Pancreas (tissue), 10 donors: ENCODE results near the gene NLRP6. TPM values are rescaled to one million over a fixed set of nuclear protein-coding genes. Genes with fewer than 3 reads are reported as not detected.

Experiments used
- ATAC-seq, 4 donors: fragments of 200-7000 bp; cut with Tn5 transposase; one replicate each; pipeline versions ENCODE4 v1.8.0 to v1.9.1; 2020; ENCODE audit warnings: mild to moderate bottlenecking in 4 of 4, moderate library complexity in 4 of 4
- DNase-seq, 6 donors: peaks; one replicate each; pipeline ENCODE4 v3.0.0-alpha.2; 2020
- FAIRE-seq: peaks from 2 replicates; lab custom pipeline; 2012; peaks lifted over from hg19 to GRCh38; lab: Jason Lieb, UNC
- H3K27ac ChIP-seq, 4 donors: fragments of 200-600 bp; sonication (generic); 1 replicate in 3 of 4; 2 replicates in 1 of 4; pipeline versions ENCODE4 v1.5.0 to v1.8.0; 2020
- H3K27me3 ChIP-seq, 4 donors: fragments of 200-600 bp; one replicate each; pipeline ENCODE4 v1.8.0; 2021
- H3K36me3 ChIP-seq, 3 donors: fragments of 200-600 bp; sonication (generic) in 1 of 3; one replicate each; pipeline versions ENCODE4 v1.5.0 to v1.8.0; 2020 to 2021
- H3K4me1 ChIP-seq, 3 donors: fragments of 200-600 bp; one replicate each; pipeline ENCODE4 v1.8.0; 2021
- H3K4me3 ChIP-seq, 4 donors: fragments of 200-600 bp; sonication (generic) in 2 of 4; one replicate each; pipeline versions ENCODE4 v1.5.0 to v1.8.0; 2020 to 2021
- H3K9me3 ChIP-seq, 4 donors: fragments of 200-600 bp; one replicate each; pipeline ENCODE4 v1.8.0; 2021
- WGBS, 2 donors: extraction: QIAGEN DNeasy Blood & Tissue Kit; methylation state at CpG; one replicate each; pipeline ENCODE4 v1.1.7; 2013; 5-methylcytosine and 5-hydroxymethylcytosine counted together
- intact Hi-C, 3 donors: fragments of 100-400 bp; cut with DNase I; formaldehyde crosslinking; loops; one replicate each; pipeline versions ENCODE4 v1.11.1 to v1.14.2; 2022
- polyA plus RNA-seq, 2 donors: library from polyadenylated mRNA; stranded (reverse); fragments of 200-250 nt; gene quantifications; one replicate each; pipeline ENCODE4 v1.2.3, GENCODE V29; 2013
- total RNA-seq, 6 donors: library from RNA; stranded (reverse); fragmentation: NEBNext Ultra II Directional in 4 of 6; extraction: Animal tissue kit (Norgen Biotek cat#: 25700) in 4 of 6; gene quantifications; one replicate each; pipeline versions ENCODE4 v1.2.1 to v1.2.4, GENCODE V29; 2021 to 2023
- TF ChIP-seq, protein P1 (sequence below), 4 donors: fragments of 200-600 bp; sonication (generic) in 3 of 4; IDR thresholded peaks; one replicate each; pipeline versions ENCODE4 v1.5.0 to v1.8.0; 2021; ENCODE audit warnings: antibody characterized with exemption in 4 of 4
- donor health status: healthy with polysubstance abuse.
- donor health status: DM: no; HTN: no; CAD: no; lungs with moderate emphysema.
- donor health status: DM: no; HTN: no; CAD: no.
- donor health status: control.
- donor health status: control.
- donor health status: Bipolar disorder and iron deficiency.
- donor health status: DM: yes; HTN: yes; CAD: no.
- donor health status: DM: no; HTN: no; CAD: no.
- donor health status: DM: no; HTN: no; CAD: no.
- donor health status: DM: yes; HTN: yes; CAD: no.

Gene NLRP6
- total and polyA plus RNA-seq, 8 donors = 0.05 to 0.23 (median 0.19) TPM; not detected in 2

DNA sequence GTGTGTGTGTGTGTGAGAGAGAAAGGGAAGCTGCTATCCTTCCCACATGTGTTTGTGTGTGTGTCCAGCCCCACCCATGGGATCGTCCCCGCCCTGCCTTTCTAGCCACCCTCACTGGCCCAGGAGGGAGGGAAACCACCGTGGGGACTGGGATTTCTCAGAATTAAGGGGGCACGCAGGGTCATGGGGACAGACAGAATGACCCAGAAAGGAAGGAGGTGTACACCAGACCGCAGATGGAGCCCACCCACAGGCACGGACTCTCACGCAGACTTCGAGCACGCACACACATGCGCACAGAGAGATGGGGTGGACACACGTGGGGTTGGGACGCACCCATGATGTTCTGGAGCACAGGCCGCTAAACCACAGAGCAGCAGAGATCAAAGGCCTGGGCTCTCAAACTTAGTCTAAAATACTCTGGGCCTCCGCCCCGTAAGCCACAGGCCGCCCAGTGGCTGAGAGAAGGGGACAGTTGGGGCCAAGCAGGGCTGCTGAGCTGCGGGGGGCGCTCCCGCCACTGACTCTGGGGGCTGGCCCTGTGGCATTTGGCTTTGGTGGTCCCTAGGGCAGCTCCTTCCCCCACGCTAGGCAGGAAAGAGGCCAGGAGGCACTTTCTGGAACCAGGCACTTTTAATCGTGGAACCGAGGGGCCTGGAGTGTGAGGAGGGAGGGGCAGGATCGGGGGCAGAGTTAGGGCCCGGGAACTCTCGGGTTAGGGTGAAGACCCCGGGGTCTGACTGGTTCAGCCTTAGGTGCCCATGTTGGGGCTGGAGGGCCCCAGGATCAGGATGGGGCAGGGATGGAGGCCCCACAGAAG, 19.6 kb downstream of the NLRP6 start:
- peak overlapping the region in 1 of 4 donors; percentile 17 for H3K27ac ChIP-seq
- FAIRE-seq (no peak), DNase-seq (peak in 5 of 6 donors; percentile 28 to 73 (median 52)), ATAC-seq (peak; percentile 15 to 46 (median 21))
- intact Hi-C loops = no loop called here
- no peaks in the 10 kb centered on the region for H3K27me3 ChIP-seq
- WGBS, 2 donors = 32 to 50% methylated on average over 26 of the region's 26 CpGs
- TF ChIP-seq, protein P1, sequence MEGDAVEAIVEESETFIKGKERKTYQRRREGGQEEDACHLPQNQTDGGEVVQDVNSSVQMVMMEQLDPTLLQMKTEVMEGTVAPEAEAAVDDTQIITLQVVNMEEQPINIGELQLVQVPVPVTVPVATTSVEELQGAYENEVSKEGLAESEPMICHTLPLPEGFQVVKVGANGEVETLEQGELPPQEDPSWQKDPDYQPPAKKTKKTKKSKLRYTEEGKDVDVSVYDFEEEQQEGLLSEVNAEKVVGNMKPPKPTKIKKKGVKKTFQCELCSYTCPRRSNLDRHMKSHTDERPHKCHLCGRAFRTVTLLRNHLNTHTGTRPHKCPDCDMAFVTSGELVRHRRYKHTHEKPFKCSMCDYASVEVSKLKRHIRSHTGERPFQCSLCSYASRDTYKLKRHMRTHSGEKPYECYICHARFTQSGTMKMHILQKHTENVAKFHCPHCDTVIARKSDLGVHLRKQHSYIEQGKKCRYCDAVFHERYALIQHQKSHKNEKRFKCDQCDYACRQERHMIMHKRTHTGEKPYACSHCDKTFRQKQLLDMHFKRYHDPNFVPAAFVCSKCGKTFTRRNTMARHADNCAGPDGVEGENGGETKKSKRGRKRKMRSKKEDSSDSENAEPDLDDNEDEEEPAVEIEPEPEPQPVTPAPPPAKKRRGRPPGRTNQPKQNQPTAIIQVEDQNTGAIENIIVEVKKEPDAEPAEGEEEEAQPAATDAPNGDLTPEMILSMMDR (IDR thresholded peaks at IDR 0.05) = no peak
- peaks cover 0 to 27% (median 0%) of the 10 kb centered on the region in 3 donors for H3K36me3 ChIP-seq
- no peaks in the 10 kb centered on the region for H3K9me3 ChIP-seq
- no peaks in the 10 kb centered on the region for H3K4me1 ChIP-seq
- no peak overlapping the region for H3K4me3 ChIP-seq

DNA sequence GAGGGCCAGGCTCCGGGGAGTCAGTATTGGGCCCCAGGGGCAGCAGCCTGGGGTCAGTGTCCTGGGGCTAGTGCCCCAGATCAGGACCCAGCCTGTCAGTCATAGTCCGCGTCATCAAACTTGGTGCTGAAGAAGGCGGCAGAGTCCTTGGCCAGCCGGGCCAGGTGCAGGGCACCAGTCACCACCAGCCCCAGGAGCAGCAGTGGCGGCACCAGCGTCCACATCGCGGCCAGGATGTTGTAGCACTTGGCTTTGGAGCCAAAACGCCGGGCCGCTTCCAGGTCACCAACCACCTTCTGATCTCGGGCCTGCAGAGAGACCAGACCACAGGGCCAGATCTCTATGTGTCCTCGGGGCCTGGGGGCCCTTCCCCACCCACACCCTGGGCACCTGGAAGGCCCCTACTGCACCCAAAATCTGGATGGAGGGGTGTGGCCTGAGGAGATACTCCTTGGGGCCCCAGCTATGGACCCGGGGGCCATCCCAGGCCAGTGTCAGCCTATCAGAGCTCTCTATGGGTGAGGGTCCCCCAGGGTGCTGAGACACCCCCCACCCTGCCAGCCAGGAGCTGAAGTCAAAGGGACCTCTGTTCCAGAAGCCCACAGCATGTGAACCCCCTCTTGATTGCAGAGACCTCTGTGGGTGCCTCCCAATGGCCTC, 20.3 kb downstream of the NLRP6 start:
- peak overlapping the region in 1 of 4 donors; percentile 17 for H3K27ac ChIP-seq
- H3K36me3 ChIP-seq = peaks cover 0 to 20% (median 0%) of the 10 kb centered on the region in 3 donors
- DNase-seq = peak in 5 of 6 donors; percentile 29 to 88 (median 76)
- H3K27me3 ChIP-seq = no peaks in the 10 kb centered on the region
- no peak overlapping the region for H3K4me3 ChIP-seq
- intact Hi-C loops = no loop called here
- TF ChIP-seq, protein P1 (IDR thresholded peaks at IDR 0.05) = no peak
- FAIRE-seq = no peak
- 20 to 48% methylated on average over 15 of the region's 15 CpGs for WGBS, 2 donors
- no peaks in the 10 kb centered on the region for H3K9me3 ChIP-seq
- ATAC-seq = peak; percentile 24 to 58 (median 46)
- no peaks in the 10 kb centered on the region for H3K4me1 ChIP-seq

DNA sequence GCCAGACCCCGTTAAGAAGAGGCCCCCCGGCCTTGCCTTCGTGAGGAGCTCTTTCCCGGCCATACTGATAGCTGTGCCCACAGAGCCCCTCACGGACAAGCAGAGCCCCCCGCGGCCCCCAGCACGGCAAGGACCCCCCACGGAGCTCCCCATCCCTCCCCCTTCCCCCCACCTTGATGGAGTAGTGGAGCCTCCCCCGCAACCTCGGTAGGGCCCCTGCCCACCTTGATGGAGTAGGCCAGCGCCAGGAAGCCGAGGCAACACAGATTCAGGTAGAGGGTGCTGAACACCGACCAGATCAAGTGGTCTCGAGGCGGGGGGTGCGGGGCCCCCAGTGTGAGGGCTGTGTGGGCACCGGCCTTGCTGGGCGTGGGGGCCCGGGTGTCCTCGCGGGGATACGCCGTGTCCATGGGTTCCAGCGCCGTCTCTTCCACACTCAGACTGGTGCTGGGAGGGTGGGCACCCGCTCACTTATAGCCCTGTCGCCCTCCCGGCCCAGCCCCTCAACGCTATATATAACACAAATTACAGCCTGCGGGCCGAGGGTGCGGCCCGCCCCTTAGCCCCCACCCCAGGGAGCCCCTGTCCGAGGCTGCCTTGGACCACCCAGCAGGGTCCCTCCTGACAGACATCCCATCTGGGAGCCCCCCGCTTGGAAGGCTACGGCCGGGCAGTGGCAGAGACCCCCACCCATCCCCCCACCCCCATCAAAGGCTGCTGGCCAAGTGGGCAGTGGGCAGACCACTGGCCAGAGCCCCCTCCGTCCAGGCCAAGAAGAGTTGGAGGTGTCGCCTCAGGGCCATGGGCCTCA, 21.1 kb downstream of the NLRP6 start, which contains the start of gene IFITM5:
Gene IFITM5, minus strand, starts transcription at position 446 of the 811 bp plus-strand sequence. Its CDS starts 36 bp downstream, at position 410.
- peaks cover 0 to 12% (median 0%) of the 10 kb centered on the region in 3 donors for H3K36me3 ChIP-seq
- H3K27ac ChIP-seq = no peak within 1 kb of the TSS
- H3K27me3 ChIP-seq = no peaks in the 10 kb centered on the region
- TF ChIP-seq, protein P1 (IDR thresholded peaks at IDR 0.05) = no peak
- ATAC-seq (peak in 2 of 4 donors; percentile 3 to 5), FAIRE-seq (no peak), DNase-seq (peak in 4 of 6 donors; percentile 35 to 83 (median 59))
- no peak within 1 kb of the TSS for H3K4me3 ChIP-seq
- H3K9me3 ChIP-seq = no peaks in the 10 kb centered on the region
- 34 to 37% methylated on average over 35 to 40 of the region's 40 CpGs for WGBS, 2 donors
- no peaks in the 10 kb centered on the region for H3K4me1 ChIP-seq
- intact Hi-C loops = no loop called here

DNA sequence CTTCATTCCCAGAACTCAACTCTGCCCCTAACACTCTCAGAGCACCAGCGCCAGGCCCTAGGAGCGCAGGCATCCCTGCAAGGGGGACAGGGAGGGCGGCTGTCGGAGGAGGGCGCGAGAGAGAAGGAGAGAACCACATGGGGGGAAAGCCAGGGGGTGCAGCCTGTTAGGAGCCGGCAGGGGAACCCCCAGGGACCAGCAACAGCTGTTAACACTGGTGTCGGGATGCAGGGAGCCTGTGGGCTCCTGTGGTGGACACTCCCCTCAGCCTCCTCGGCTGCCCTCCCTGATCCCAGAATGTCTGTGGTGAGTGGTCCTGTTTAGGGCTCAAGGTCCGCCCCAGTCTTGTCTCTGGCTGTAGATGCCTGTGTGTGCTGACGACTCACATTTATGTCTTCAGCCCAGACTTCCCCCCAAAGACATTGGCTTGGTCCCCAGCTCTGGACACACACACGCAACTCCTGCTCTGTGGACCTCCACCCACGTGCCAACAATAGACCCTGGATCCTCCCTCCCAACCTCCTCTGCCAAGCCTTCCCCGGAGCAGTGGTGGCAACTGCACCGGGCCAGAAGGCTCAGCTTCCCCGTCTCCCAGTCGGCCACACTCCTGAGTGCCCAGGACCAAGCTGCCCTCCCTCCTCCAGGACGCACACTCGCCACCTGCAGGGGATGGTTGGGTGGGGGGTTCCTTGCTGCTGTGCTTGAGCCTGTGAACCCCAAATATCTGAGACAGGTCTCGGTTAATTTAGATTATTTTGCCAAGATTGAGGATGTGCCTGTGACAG, 21.9 kb downstream of the NLRP6 start:
- TF ChIP-seq, protein P1 (IDR thresholded peaks at IDR 0.05) = no peak
- 9 to 11% methylated on average over 20 of the region's 20 CpGs for WGBS, 2 donors
- DNase-seq = peak in 3 of 6 donors; percentile 61 to 81 (median 61)
- Histone ChIP-seq H3K36me3 (peaks cover 0 to 3% (median 0%) of the 10 kb centered on the region in 3 donors), H3K4me1 (peaks cover 0 to 1% (median 0%) of the 10 kb centered on the region in 3 donors), H3K27ac (no peak overlapping the region), H3K27me3 (no peaks in the 10 kb centered on the region), H3K4me3 (no peak overlapping the region), H3K9me3 (no peaks in the 10 kb centered on the region)
- ATAC-seq = peak in 2 of 4 donors; percentile 1 to 8
- intact Hi-C loops = loop anchor here in 1 of 3 donors (10.0 kb wide), 1 partner anchor 55 kb away; no protein-coding TSS in a partner anchor
- FAIRE-seq = no peak
